HG03378 (cell line): ENCODE data around the gene LRCH1.
A peak's percentile ranks its signal among the peaks of the same experiment; 100 is the strongest.

Experiments used
- ATAC-seq: cut with Tn5 transposase; IDR thresholded peaks from one replicate; pipeline ENCODE4 v1.9.1; 2021; ENCODE audit warnings: mild to moderate bottlenecking, moderate library complexity; ENCODE audit not compliant: unreplicated experiment

LRCH1 gene

GRCh38 chr13:46782691-46783090 lies 229.7 kb downstream of the LRCH1 start:
- ATAC-seq = no peak

- no peak for ATAC-seq
Measured at GRCh38 chr13:46783504-46783903, 230.5 kb downstream of the LRCH1 start.

GRCh38 chr13:46795321-46795720 lies 242.4 kb downstream of the LRCH1 start:
- no peak for ATAC-seq

GRCh38 chr13:46796129-46796514 lies 243.2 kb downstream of the LRCH1 start:
- ATAC-seq = no peak

GRCh38 chr13:46796515-46797474 lies 243.8 kb downstream of the LRCH1 start, which contains the start of gene ESD:
ESD (minus strand) TSS chr13:46797161; CDS start chr13:46791413, 5,748 bp downstream.
- ATAC-seq = peak; percentile 87

GRCh38 chr13:46797501-46798237 lies 244.7 kb downstream of the LRCH1 start:
- no peak for ATAC-seq

- ATAC-seq = no peak
Measured at GRCh38 chr13:46799139-46799538, 246.2 kb downstream of the LRCH1 start.

GRCh38 chr13:46801858-46802257 lies 248.9 kb downstream of the LRCH1 start:
- no peak for ATAC-seq
